A549 (cell line): ENCODE measurements around the gene CPED1. TPM values are rescaled to one million over a fixed set of nuclear protein-coding genes. Genes with fewer than 3 reads are reported as not detected.

ENCODE experiments used
- ATAC-seq, 2 experiments: fragments of 200-7000 bp in 1 of 2; fragments of >200 bp in 1 of 2; cut with Nextera tagmentation in 1 of 2; cut with Tn5 transposase in 1 of 2; 3 replicates each; pipeline versions ENCODE4 v1.8.0 to v1.9.1; 2018 to 2020; ENCODE audit warnings: mild to moderate bottlenecking in 1 of 2, moderate library complexity in 1 of 2
- CTCF ChIA-PET: fragments of 300-600 bp; sonication (Branson Sonifier 250); formaldehyde crosslinking; extraction: SDS; loops from one replicate; lab custom pipeline; 2021; ENCODE audit warnings: antibody characterized with exemption, inconsistent platforms; lab: Yijun Ruan, JAX
- POLR2A ChIA-PET: fragments of 350-600 bp; formaldehyde crosslinking; extraction: SDS; loops from one replicate; lab custom pipeline; 2021; ENCODE audit warnings: antibody characterized with exemption, inconsistent platforms; lab: Yijun Ruan, JAX
- DNase-seq, 2 experiments: peaks; one replicate each; pipeline versions ENCODE4 v3.0.0 to v3.0.0-alpha.2; 2011 to 2016; ENCODE audit warnings: low read depth in 1 of 2, low spot score in 1 of 2
- FAIRE-seq: peaks from 2 replicates; lab custom pipeline; 2011; peaks lifted over from hg19 to GRCh38; lab: Jason Lieb, UNC
- H3K27ac ChIP-seq, 2 experiments: fragments of >200 bp; sonication (Bioruptor Twin); formaldehyde crosslinking; 3 replicates each; pipeline ENCODE4 v1.5.1; 2016 to 2017
- H3K4me1 ChIP-seq: fragments of >200 bp; sonication (Bioruptor Twin); formaldehyde crosslinking; 3 replicates; pipeline ENCODE4 v1.6.1; 2016
- H3K4me2 ChIP-seq: fragments of >200 bp; sonication (Bioruptor Twin); formaldehyde crosslinking; 3 replicates; pipeline ENCODE4 v1.6.1; 2016
- H3K4me3 ChIP-seq: fragments of >200 bp; sonication (Bioruptor Twin); formaldehyde crosslinking; 3 replicates; pipeline ENCODE4 v1.5.1; 2016
- H3K9me3 ChIP-seq: fragments of >200 bp; sonication (Bioruptor Twin); formaldehyde crosslinking; 3 replicates; pipeline ENCODE4 v1.6.1; 2016
- CBX2 ChIP-seq: fragments of 200-600 bp; sonication (generic); IDR thresholded peaks from 2 replicates; pipeline ENCODE4 v1.6.1; 2016; ENCODE audit warnings: low read depth, mild to moderate bottlenecking, borderline replicate concordance
- CBX8 ChIP-seq: fragments of 200-600 bp; sonication (generic); IDR thresholded peaks from 2 replicates; pipeline ENCODE4 v1.6.1; 2016
- CHD2 ChIP-seq: fragments of 150-350 bp; IDR thresholded peaks from 2 replicates; pipeline ENCODE4 v1.6.1; 2014; ENCODE audit warnings: low read length; ENCODE audit not compliant: partially characterized antibody
- CHD4 ChIP-seq: fragments of 200-600 bp; sonication (generic); IDR thresholded peaks from 2 replicates; pipeline ENCODE4 v1.6.1; 2016; ENCODE audit warnings: antibody characterized with exemption, mild to moderate bottlenecking, borderline replicate concordance
- CTCF ChIP-seq: fragments of >200 bp; sonication (Bioruptor Twin); formaldehyde crosslinking; IDR thresholded peaks from 3 replicates; pipeline ENCODE4 v1.5.1; 2016
- EHF ChIP-seq: fragments of 250-450 bp; sonication (Bioruptor Pico); IDR thresholded peaks from 2 replicates; pipeline ENCODE4 v1.5.0; 2020; ENCODE audit warnings: mild to moderate bottlenecking
- EHMT2 ChIP-seq: fragments of 200-600 bp; sonication (generic); IDR thresholded peaks from 2 replicates; pipeline ENCODE4 v1.6.1; 2016; ENCODE audit warnings: antibody characterized with exemption, low read depth, mild to moderate bottlenecking, moderate library complexity
- FOSL2 ChIP-seq, 2 experiments: fragments of 450-650 bp in 1 of 2; fragments of >200 bp in 1 of 2; sonication (Bioruptor Twin) in 1 of 2; formaldehyde crosslinking; IDR thresholded peaks; 2 replicates each; pipeline versions ENCODE4 v1.5.0 to v1.6.1; 2016 to 2020; ENCODE audit warnings: mild to moderate bottlenecking in 1 of 2, moderate library complexity in 1 of 2
- HDAC2 ChIP-seq: fragments of 200-600 bp; sonication (generic); IDR thresholded peaks from 2 replicates; pipeline ENCODE4 v1.6.1; 2016
- HMGXB4 ChIP-seq: fragments of 250-450 bp; sonication (Bioruptor Pico); IDR thresholded peaks from 2 replicates; pipeline ENCODE4 v1.5.0; 2021; ENCODE audit warnings: mild to moderate bottlenecking, moderate library complexity, borderline replicate concordance
- HOXB13 ChIP-seq: fragments of 250-450 bp; sonication (Bioruptor Pico); IDR thresholded peaks from 2 replicates; pipeline ENCODE4 v1.5.0; 2020; ENCODE audit warnings: low read depth, mild to moderate bottlenecking, moderate library complexity
- JUN ChIP-seq, 2 experiments: fragments of >200 bp; sonication (Bioruptor Twin); formaldehyde crosslinking; IDR thresholded peaks; 2 replicates in 1 of 2; 3 replicates in 1 of 2; pipeline ENCODE4 v1.6.1; 2016 to 2017
- JUNB ChIP-seq: fragments of >200 bp; sonication (Bioruptor Twin); formaldehyde crosslinking; IDR thresholded peaks from 2 replicates; pipeline ENCODE4 v1.6.1; 2016
- KDM5A ChIP-seq: fragments of 200-600 bp; sonication (generic); IDR thresholded peaks from 2 replicates; pipeline ENCODE4 v1.6.1; 2016; ENCODE audit warnings: antibody characterized with exemption, mild to moderate bottlenecking
- MAX ChIP-seq: IDR thresholded peaks from 2 replicates; pipeline ENCODE4 v1.6.1; 2012
- POLR2AphosphoS2 ChIP-seq: conservative IDR thresholded peaks from 2 replicates; pipeline ENCODE4 v1.6.1; 2012; ENCODE audit warnings: low read length, improper control_type of control experiment, inconsistent platforms
- RAD21 ChIP-seq, 2 experiments: fragments of >200 bp in 1 of 2; sonication (Bioruptor Twin) in 1 of 2; formaldehyde crosslinking in 1 of 2; IDR thresholded peaks in 1 of 2; conservative IDR thresholded peaks in 1 of 2; 2 replicates in 1 of 2; 3 replicates in 1 of 2; pipeline ENCODE4 v1.6.1; 2012 to 2018; ENCODE audit warnings: inconsistent platforms in 1 of 2
- REST ChIP-seq: fragments of 200-600 bp; sonication (generic); IDR thresholded peaks from 2 replicates; pipeline ENCODE4 v1.6.1; 2016; ENCODE audit warnings: antibody characterized with exemption, mild to moderate bottlenecking, moderate library complexity
- SMC3 ChIP-seq: fragments of >200 bp; sonication (Bioruptor Twin); formaldehyde crosslinking; IDR thresholded peaks from 3 replicates; pipeline ENCODE4 v1.6.1; 2018; ENCODE audit warnings: inconsistent platforms
- TP53 ChIP-seq: fragments of 250-450 bp; sonication (Bioruptor Pico); IDR thresholded peaks from 2 replicates; pipeline ENCODE4 v1.5.0; 2021; ENCODE audit warnings: mild to moderate bottlenecking, moderate library complexity
- ZC3H11A ChIP-seq: fragments of 450-650 bp; IDR thresholded peaks from 2 replicates; pipeline ENCODE4 v1.6.1; 2014; ENCODE audit warnings: antibody characterized with exemption, mild to moderate bottlenecking
- ZSCAN20 ChIP-seq: fragments of 250-450 bp; sonication (Bioruptor Pico); IDR thresholded peaks from 2 replicates; pipeline ENCODE4 v1.8.0; 2022; ENCODE audit warnings: mild to moderate bottlenecking, moderate library complexity
- WGBS: methylation state at CpG from one replicate; pipeline ENCODE4 v1.1.6; 2017; ENCODE audit errors: missing lambda C conversion rate; 5-methylcytosine and 5-hydroxymethylcytosine counted together
- polyA plus RNA-seq, 4 experiments: library from polyadenylated mRNA; depleted of rRNA in 3 of 4; stranded (reverse); fragments of >200 nt; fragmentation: RNase III in 1 of 4; extraction: RNeasy Plus Mini Kit Qiagen cat#74134 plus additional on column Dnase treatment in 1 of 4; gene quantifications; 2 replicates in 3 of 4; 3 replicates in 1 of 4; pipeline ENCODE4 v1.2.3, GENCODE V29; 2011 to 2017

Gene CPED1
- polyA plus RNA-seq, 2 of the 4 experiments (the other 2 are of a cell fraction), result 0.03 TPM; not detected in 1

GRCh38 chr7:121286186-121286585 lies 297.7 kb downstream of the CPED1 start:
- CTCF ChIA-PET, result no interaction called here
- no peaks in the 10 kb centered on the region for H3K4me1 ChIP-seq
- TF ChIP-seq CHD4 (no peak), CHD2 (no peak), REST (no peak), HDAC2 (no peak), CBX2 (no peak), FOSL2 (IDR thresholded peaks at IDR 0.05) (no peak), FOSL2 (CRISPR knock-in tag; IDR thresholded peaks at IDR 0.05) (no peak), RAD21 (conservative IDR thresholded peaks at IDR 0.05 in 1 of 2, IDR thresholded peaks at IDR 0.05 in 1 of 2) (no peak), KDM5A (no peak), HMGXB4 (CRISPR knock-in tag) (no peak), ZC3H11A (no peak), EHMT2 (no peak), JUN (IDR thresholded peaks at IDR 0.05) (no peak)
- TF ChIP-seq, all 56 proteins: peak for 0
- Histone ChIP-seq H3K9me3 (no peaks in the 10 kb centered on the region), H3K4me3 (no peak overlapping the region), H3K27ac (no peak overlapping the region), H3K4me2 (no peak overlapping the region)
- ATAC-seq (no peak), DNase-seq (no peak), FAIRE-seq (no peak)
- POLR2A ChIA-PET, result no interaction called here
- 0% methylated on average over 2 of the region's 2 CpGs for WGBS

GRCh38 chr7:121286742-121287734 lies 298.5 kb downstream of the CPED1 start:
- ATAC-seq (no peak), DNase-seq (no peak), FAIRE-seq (no peak)
- CTCF ChIA-PET, result no interaction called here
- POLR2A ChIA-PET, result no interaction called here
- Histone ChIP-seq H3K4me1 (no peaks in the 10 kb centered on the region), H3K4me2 (no peak overlapping the region), H3K4me3 (no peak overlapping the region), H3K27ac (no peak overlapping the region), H3K9me3 (no peaks in the 10 kb centered on the region)
- TF ChIP-seq MAX (no peak), CHD2 (no peak), ZSCAN20 (CRISPR knock-in tag) (no peak), CBX2 (no peak), TP53 (CRISPR knock-in tag) (no peak), CBX8 (no peak), HOXB13 (CRISPR knock-in tag) (no peak), EHF (CRISPR knock-in tag) (no peak), SMC3 (no peak), JUNB (no peak), CTCF (no peak), POLR2AphosphoS2 (no peak), ZC3H11A (no peak)
- 8% methylated on average over 6 of the region's 6 CpGs for WGBS
